A549 (cell line): Measurements from ENCODE around the gene MSI2. TPM values are rescaled to one million over a fixed set of nuclear protein-coding genes. Genes with fewer than 3 reads are reported as not detected.

Experiments
- ATAC-seq, 2 experiments: fragments of 200-7000 bp in 1 of 2; fragments of >200 bp in 1 of 2; cut with Nextera tagmentation in 1 of 2; cut with Tn5 transposase in 1 of 2; 3 replicates each; pipeline versions ENCODE4 v1.8.0 to v1.9.1; 2018 to 2020; ENCODE audit warnings: mild to moderate bottlenecking in 1 of 2, moderate library complexity in 1 of 2
- CTCF ChIA-PET: fragments of 300-600 bp; sonication (Branson Sonifier 250); formaldehyde crosslinking; extraction: SDS; loops from one replicate; lab custom pipeline; 2021; ENCODE audit warnings: antibody characterized with exemption, inconsistent platforms; lab: Yijun Ruan, JAX
- POLR2A ChIA-PET: fragments of 350-600 bp; formaldehyde crosslinking; extraction: SDS; loops from one replicate; lab custom pipeline; 2021; ENCODE audit warnings: antibody characterized with exemption, inconsistent platforms; lab: Yijun Ruan, JAX
- DNase-seq, 2 experiments: peaks; one replicate each; pipeline versions ENCODE4 v3.0.0 to v3.0.0-alpha.2; 2011 to 2016; ENCODE audit warnings: low read depth in 1 of 2, low spot score in 1 of 2
- FAIRE-seq: peaks from 2 replicates; lab custom pipeline; 2011; peaks lifted over from hg19 to GRCh38; lab: Jason Lieb, UNC
- H3K27ac ChIP-seq, 2 experiments: fragments of >200 bp; sonication (Bioruptor Twin); formaldehyde crosslinking; 3 replicates each; pipeline ENCODE4 v1.5.1; 2016 to 2017
- H3K4me1 ChIP-seq: fragments of >200 bp; sonication (Bioruptor Twin); formaldehyde crosslinking; 3 replicates; pipeline ENCODE4 v1.6.1; 2016
- H3K4me2 ChIP-seq: fragments of >200 bp; sonication (Bioruptor Twin); formaldehyde crosslinking; 3 replicates; pipeline ENCODE4 v1.6.1; 2016
- H3K4me3 ChIP-seq: fragments of >200 bp; sonication (Bioruptor Twin); formaldehyde crosslinking; 3 replicates; pipeline ENCODE4 v1.5.1; 2016
- H3K9me3 ChIP-seq: fragments of >200 bp; sonication (Bioruptor Twin); formaldehyde crosslinking; 3 replicates; pipeline ENCODE4 v1.6.1; 2016
- CHD2 ChIP-seq: fragments of 150-350 bp; IDR thresholded peaks from 2 replicates; pipeline ENCODE4 v1.6.1; 2014; ENCODE audit warnings: low read length; ENCODE audit not compliant: partially characterized antibody
- E2F6 ChIP-seq: IDR thresholded peaks from 2 replicates; pipeline ENCODE4 v1.6.1; 2012; ENCODE audit warnings: low read depth, borderline replicate concordance
- EHMT2 ChIP-seq: fragments of 200-600 bp; sonication (generic); IDR thresholded peaks from 2 replicates; pipeline ENCODE4 v1.6.1; 2016; ENCODE audit warnings: antibody characterized with exemption, low read depth, mild to moderate bottlenecking, moderate library complexity
- ESRRA ChIP-seq: fragments of 150-350 bp; IDR thresholded peaks from 2 replicates; pipeline ENCODE4 v1.6.1; 2014; ENCODE audit warnings: mild to moderate bottlenecking, low read length, borderline replicate concordance
- FOXS1 ChIP-seq: fragments of 250-450 bp; sonication (Bioruptor Pico); IDR thresholded peaks from 2 replicates; pipeline ENCODE4 v1.5.0; 2020; ENCODE audit warnings: mild to moderate bottlenecking, moderate library complexity
- GATA3 ChIP-seq: IDR thresholded peaks from 2 replicates; pipeline ENCODE4 v1.6.1; 2012; ENCODE audit warnings: borderline replicate concordance
- HEYL ChIP-seq: fragments of 250-450 bp; sonication (Bioruptor Pico); IDR thresholded peaks from 2 replicates; pipeline ENCODE4 v1.8.0; 2021; ENCODE audit warnings: mild to moderate bottlenecking, moderate library complexity
- HMGXB4 ChIP-seq: fragments of 250-450 bp; sonication (Bioruptor Pico); IDR thresholded peaks from 2 replicates; pipeline ENCODE4 v1.5.0; 2021; ENCODE audit warnings: mild to moderate bottlenecking, moderate library complexity, borderline replicate concordance
- HOXB13 ChIP-seq: fragments of 250-450 bp; sonication (Bioruptor Pico); IDR thresholded peaks from 2 replicates; pipeline ENCODE4 v1.5.0; 2020; ENCODE audit warnings: low read depth, mild to moderate bottlenecking, moderate library complexity
- MAFK ChIP-seq: fragments of 450-650 bp; IDR thresholded peaks from 2 replicates; pipeline ENCODE4 v1.6.1; 2014; ENCODE audit not compliant: partially characterized antibody
- MAZ ChIP-seq: fragments of 150-350 bp; IDR thresholded peaks from 2 replicates; pipeline ENCODE4 v1.6.1; 2014; ENCODE audit warnings: antibody characterized with exemption, low read depth, low read length, borderline replicate concordance
- NFE2L2 ChIP-seq: fragments of 150-350 bp; conservative IDR thresholded peaks from 2 replicates; pipeline ENCODE4 v1.6.1; 2014; ENCODE audit warnings: low read length
- NR3C1 ChIP-seq: fragments of >200 bp; sonication (Bioruptor Twin); formaldehyde crosslinking; IDR thresholded peaks from 3 replicates; pipeline ENCODE4 v1.6.1; 2017
- PBX3 ChIP-seq: IDR thresholded peaks from 2 replicates; pipeline ENCODE4 v1.6.1; 2012
- RARB ChIP-seq: fragments of 250-450 bp; sonication (Bioruptor Pico); IDR thresholded peaks from 2 replicates; pipeline ENCODE4 v1.8.0; 2021; ENCODE audit warnings: mild to moderate bottlenecking, moderate library complexity
- RCOR1 ChIP-seq: fragments of 150-350 bp; IDR thresholded peaks from 2 replicates; pipeline ENCODE4 v1.6.1; 2014; ENCODE audit warnings: antibody characterized with exemption, low read length, low read depth
- ZC3H11A ChIP-seq: fragments of 450-650 bp; IDR thresholded peaks from 2 replicates; pipeline ENCODE4 v1.6.1; 2014; ENCODE audit warnings: antibody characterized with exemption, mild to moderate bottlenecking
- ZNF302 ChIP-seq: fragments of 250-450 bp; sonication (Bioruptor Pico); IDR thresholded peaks from 2 replicates; pipeline ENCODE4 v1.9.0; 2021; ENCODE audit warnings: inconsistent platforms, mild to moderate bottlenecking, moderate library complexity
- ZSCAN20 ChIP-seq: fragments of 250-450 bp; sonication (Bioruptor Pico); IDR thresholded peaks from 2 replicates; pipeline ENCODE4 v1.8.0; 2022; ENCODE audit warnings: mild to moderate bottlenecking, moderate library complexity
- WGBS: methylation state at CpG from one replicate; pipeline ENCODE4 v1.1.6; 2017; ENCODE audit errors: missing lambda C conversion rate; 5-methylcytosine and 5-hydroxymethylcytosine counted together
- polyA plus RNA-seq, 4 experiments: library from polyadenylated mRNA; depleted of rRNA in 3 of 4; stranded (reverse); fragments of >200 nt; fragmentation: RNase III in 1 of 4; extraction: RNeasy Plus Mini Kit Qiagen cat#74134 plus additional on column Dnase treatment in 1 of 4; gene quantifications; 2 replicates in 3 of 4; 3 replicates in 1 of 4; pipeline ENCODE4 v1.2.3, GENCODE V29; 2011 to 2017

The MSI2 gene
- polyA plus RNA-seq, 2 of the 4 experiments (the other 2 are of a cell fraction): 43.6 to 44.4 TPM

- no peak for TF ChIP-seq HMGXB4 (CRISPR knock-in tag)
- TF ChIP-seq, all 56 proteins: peak for 0
Observed at GRCh38 chr17:57270801-57271245, 14.5 kb downstream of the MSI2 start (continued).

GRCh38 chr17:57271821-57272220 is 15.5 kb downstream of the MSI2 start:
- Histone ChIP-seq H3K4me3 (no peak overlapping the region), H3K4me1 (no peaks in the 10 kb centered on the region)
- CTCF ChIA-PET: interaction anchor here (0.6 to 4.2 kb wide), 9 partner anchors 10 to 1742 kb away, joined by 3 to 33 read pairs (median 4); no protein-coding TSS in a partner anchor
- ATAC-seq (no peak), DNase-seq (no peak), FAIRE-seq (no peak)
- TF ChIP-seq ZNF302 (CRISPR knock-in tag): no peak
- TF ChIP-seq ESRRA: no peak
- TF ChIP-seq PBX3: no peak
- no peak for TF ChIP-seq CHD2
- no peak for TF ChIP-seq RARB (CRISPR knock-in tag)
- TF ChIP-seq NFE2L2: no peak
- no peak for TF ChIP-seq FOXS1 (CRISPR knock-in tag)
- no peak for TF ChIP-seq HOXB13
- no peak for TF ChIP-seq MAZ
- TF ChIP-seq ZSCAN20 (CRISPR knock-in tag): no peak
- TF ChIP-seq RCOR1: no peak
- TF ChIP-seq ZC3H11A: no peak
- no peak for TF ChIP-seq HEYL (CRISPR knock-in tag)
- no peak for TF ChIP-seq NR3C1
- TF ChIP-seq, all 56 proteins: peak for 0
- no peak overlapping the region for H3K27ac ChIP-seq
- no peaks in the 10 kb centered on the region for H3K9me3 ChIP-seq
- 95% methylated on average over 6 of the region's 6 CpGs for WGBS
- POLR2A ChIA-PET: interaction anchor here (0.6 to 0.7 kb wide), 2 partner anchors 8 to 9 kb away, joined by 3 read pairs; no protein-coding TSS in a partner anchor
- H3K4me2 ChIP-seq: no peak overlapping the region

GRCh38 chr17:57273490-57273889 is 17.2 kb downstream of the MSI2 start:
- no peak for FAIRE-seq
- TF ChIP-seq EHMT2 (no peak), GATA3 (no peak)
- TF ChIP-seq, all 56 proteins: peak for 0
- POLR2A ChIA-PET: interaction anchor here (0.7 kb wide), 1 partner anchor 130 kb away, joined by 4 read pairs; no protein-coding TSS in a partner anchor
- Histone ChIP-seq H3K27ac (no peak overlapping the region), H3K9me3 (no peaks in the 10 kb centered on the region), H3K4me1 (no peaks in the 10 kb centered on the region), H3K4me2 (no peak overlapping the region), H3K4me3 (no peak overlapping the region)
- CTCF ChIA-PET: interaction anchor here (1.0 to 1.4 kb wide), 4 partner anchors 12 to 377 kb away, joined by 3 to 4 read pairs (median 3); no protein-coding TSS in a partner anchor
- DNase-seq: no peak
- ATAC-seq: no peak
- 88% methylated on average over 6 of the region's 6 CpGs for WGBS

- CTCF ChIA-PET: interaction anchor here (1.0 to 1.4 kb wide), 3 partner anchors 13 to 377 kb away, joined by 3 to 4 read pairs (median 3); no protein-coding TSS in a partner anchor
- POLR2A ChIA-PET: no interaction called here
- no peak for FAIRE-seq
- H3K4me1 ChIP-seq: no peaks in the 10 kb centered on the region
- H3K4me2 ChIP-seq: no peak overlapping the region
- no peaks in the 10 kb centered on the region for H3K9me3 ChIP-seq
- DNase-seq: no peak
- WGBS: 89% methylated on average over 3 of the region's 3 CpGs
- H3K27ac ChIP-seq: no peak overlapping the region
- no peak for TF ChIP-seq ZC3H11A
- no peak for TF ChIP-seq E2F6
- no peak for TF ChIP-seq ESRRA
- TF ChIP-seq GATA3: no peak
- no peak for TF ChIP-seq MAFK
- no peak for ATAC-seq
- no peak overlapping the region for H3K4me3 ChIP-seq
Observed at GRCh38 chr17:57274162-57274561, 17.8 kb downstream of the MSI2 start.
